Type B pancreatic cell (in vitro differentiated cells): ENCODE data around the gene SERPINB5. TPM values are rescaled to one million over a fixed set of nuclear protein-coding genes. Genes with fewer than 3 reads are reported as not detected.

Experiments used
- DNase-seq: peaks from one replicate; pipeline ENCODE4 v3.0.0; 2021; ENCODE audit warnings: mixed read lengths; ENCODE audit not compliant: unreplicated experiment; ENCODE audit errors: extremely low spot score
- H3K27ac Mint-ChIP-seq: 2 replicates; pipeline ENCODE4 v1.8.0; 2021; ENCODE audit warnings: mild to moderate bottlenecking, mixed read lengths
- H3K27me3 Mint-ChIP-seq: 2 replicates; pipeline ENCODE4 v1.8.0; 2021; ENCODE audit warnings: mixed read lengths
- H3K36me3 Mint-ChIP-seq: 2 replicates; pipeline ENCODE4 v1.8.0; 2021; ENCODE audit warnings: mixed read lengths
- H3K4me1 Mint-ChIP-seq: one replicate; pipeline ENCODE4 v1.8.0; 2021; ENCODE audit warnings: mixed read lengths; ENCODE audit not compliant: unreplicated experiment
- H3K4me3 Mint-ChIP-seq: 2 replicates; pipeline ENCODE4 v1.8.0; 2021; ENCODE audit warnings: mild to moderate bottlenecking, mixed read lengths
- H3K9me3 Mint-ChIP-seq: 2 replicates; pipeline ENCODE4 v1.8.0; 2021; ENCODE audit warnings: mixed read lengths
- total RNA-seq: library from RNA; stranded (reverse); gene quantifications from 2 replicates; pipeline ENCODE4 v1.2.1, GENCODE V29; 2021; ENCODE audit warnings: low replicate concordance
- TF ChIP-seq, protein P1 (sequence below): fragments of 200-600 bp; sonication (generic); conservative IDR thresholded peaks from 2 replicates; pipeline ENCODE4 v1.5.0; 2021; ENCODE audit warnings: antibody characterized with exemption, mild to moderate bottlenecking

SERPINB5 gene
- total RNA-seq, 1 donor from 2014 or later = 1.4 TPM

DNA sequence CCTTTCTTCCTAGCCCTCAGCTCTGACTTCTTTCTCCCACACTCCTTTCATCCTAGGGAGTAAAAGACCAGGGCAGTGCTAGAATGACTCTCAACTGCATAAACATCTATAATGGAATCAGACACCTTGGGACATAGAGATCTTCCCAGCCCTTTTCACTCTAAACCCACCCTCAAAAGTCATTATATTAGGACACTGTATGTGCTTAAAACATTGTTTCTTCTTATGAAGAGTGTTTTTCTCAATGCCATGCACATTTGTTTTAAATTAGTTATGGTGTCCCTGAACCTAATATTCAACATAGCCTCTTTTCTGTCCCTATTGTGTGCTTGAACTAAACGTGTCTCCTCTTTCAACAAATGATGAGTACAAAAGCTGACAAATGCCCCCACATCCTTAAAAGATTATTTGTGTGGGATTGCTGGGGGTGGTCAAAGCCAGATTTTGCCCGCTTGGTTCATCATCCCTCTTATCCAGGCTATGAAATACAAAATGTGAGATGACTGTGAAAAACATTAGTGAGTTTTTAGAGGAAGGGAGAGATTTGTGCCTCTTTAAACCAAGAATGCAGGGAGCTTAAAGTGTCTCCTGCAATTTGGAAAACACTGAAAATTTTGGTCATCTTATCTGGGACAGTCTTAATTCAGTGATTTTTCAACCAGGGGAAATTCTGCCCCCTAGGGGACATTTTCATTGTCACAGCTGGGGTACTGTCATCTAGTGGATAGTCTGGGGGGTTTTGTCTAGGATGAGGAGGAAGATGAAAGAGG, 29.0 kb downstream of the SERPINB5 start:
- H3K36me3 Mint-ChIP-seq = no peaks in the 10 kb centered on the region
- no peaks in the 10 kb centered on the region for H3K9me3 Mint-ChIP-seq
- no peak overlapping the region for H3K27ac Mint-ChIP-seq
- no peak for DNase-seq
- H3K4me3 Mint-ChIP-seq = no peak overlapping the region
- peaks cover 5% of the 10 kb centered on the region for H3K4me1 Mint-ChIP-seq
- TF ChIP-seq, protein P1, sequence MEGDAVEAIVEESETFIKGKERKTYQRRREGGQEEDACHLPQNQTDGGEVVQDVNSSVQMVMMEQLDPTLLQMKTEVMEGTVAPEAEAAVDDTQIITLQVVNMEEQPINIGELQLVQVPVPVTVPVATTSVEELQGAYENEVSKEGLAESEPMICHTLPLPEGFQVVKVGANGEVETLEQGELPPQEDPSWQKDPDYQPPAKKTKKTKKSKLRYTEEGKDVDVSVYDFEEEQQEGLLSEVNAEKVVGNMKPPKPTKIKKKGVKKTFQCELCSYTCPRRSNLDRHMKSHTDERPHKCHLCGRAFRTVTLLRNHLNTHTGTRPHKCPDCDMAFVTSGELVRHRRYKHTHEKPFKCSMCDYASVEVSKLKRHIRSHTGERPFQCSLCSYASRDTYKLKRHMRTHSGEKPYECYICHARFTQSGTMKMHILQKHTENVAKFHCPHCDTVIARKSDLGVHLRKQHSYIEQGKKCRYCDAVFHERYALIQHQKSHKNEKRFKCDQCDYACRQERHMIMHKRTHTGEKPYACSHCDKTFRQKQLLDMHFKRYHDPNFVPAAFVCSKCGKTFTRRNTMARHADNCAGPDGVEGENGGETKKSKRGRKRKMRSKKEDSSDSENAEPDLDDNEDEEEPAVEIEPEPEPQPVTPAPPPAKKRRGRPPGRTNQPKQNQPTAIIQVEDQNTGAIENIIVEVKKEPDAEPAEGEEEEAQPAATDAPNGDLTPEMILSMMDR = peak; percentile 67
- no peaks in the 10 kb centered on the region for H3K27me3 Mint-ChIP-seq

DNA sequence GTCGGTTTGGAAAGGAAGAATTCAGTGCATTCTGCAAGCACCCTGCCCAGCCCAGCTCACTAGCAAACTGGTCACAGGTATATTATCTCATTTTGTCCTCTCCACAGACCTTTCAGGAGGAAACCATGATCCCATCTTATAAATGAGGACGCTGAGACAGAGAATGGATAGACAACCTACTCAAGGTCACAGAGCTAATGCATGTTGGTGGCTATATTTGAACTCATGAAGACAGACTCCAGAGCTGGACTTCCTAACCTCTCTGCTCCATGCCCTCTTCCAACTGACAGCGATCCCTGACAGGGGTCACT, 29.5 kb downstream of the SERPINB5 start:
- Mint-ChIP-seq H3K4me1 (peaks cover 5% of the 10 kb centered on the region), H3K27ac (no peak overlapping the region), H3K9me3 (peaks cover under 1% of the 10 kb centered on the region), H3K4me3 (no peak overlapping the region), H3K27me3 (no peaks in the 10 kb centered on the region), H3K36me3 (no peaks in the 10 kb centered on the region)
- no peak for DNase-seq
- TF ChIP-seq, protein P1 = peak; percentile 6

DNA sequence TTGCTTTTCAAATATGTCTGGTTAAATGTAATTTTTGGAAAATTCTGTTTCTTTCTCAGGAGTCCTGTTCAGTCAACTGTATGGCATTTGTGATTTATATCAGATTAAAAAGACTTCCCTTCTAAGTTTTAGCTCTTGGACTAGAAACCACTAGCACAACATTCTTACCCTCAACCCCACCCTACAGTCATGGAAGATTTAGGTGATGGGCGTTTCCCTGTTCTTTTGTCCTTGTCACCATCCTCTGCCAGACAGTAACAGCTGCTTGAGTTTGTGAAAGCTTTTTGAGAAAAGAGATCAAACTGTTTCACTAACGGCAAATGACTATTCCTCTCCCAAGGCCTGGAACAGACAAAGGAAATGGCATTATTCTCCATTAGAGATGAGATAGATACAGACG, 31.8 kb downstream of the SERPINB5 start:
- H3K4me3 Mint-ChIP-seq = peak overlapping the region; percentile 39
- TF ChIP-seq, protein P1 = no peak

DNA sequence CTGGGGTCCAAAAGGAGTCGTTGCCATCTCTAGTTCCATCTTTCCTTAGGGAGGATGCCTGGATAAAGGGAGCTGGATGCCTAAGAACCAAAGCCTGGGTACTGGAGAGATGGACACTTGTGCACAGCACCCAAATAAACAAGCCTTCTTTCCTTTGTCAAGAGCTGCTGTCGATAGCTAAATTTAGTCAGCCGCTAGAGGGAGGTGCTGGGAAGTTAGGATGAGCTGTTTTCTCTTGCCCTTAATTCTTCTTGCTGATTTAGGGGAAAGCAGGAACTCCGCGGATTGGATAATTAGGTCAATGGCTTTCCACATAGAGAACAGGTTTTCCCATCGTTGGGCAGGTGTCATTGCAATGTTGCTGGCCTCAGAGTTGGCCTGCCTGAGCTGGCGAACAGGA, 34.5 kb downstream of the SERPINB5 start:
- H3K36me3 Mint-ChIP-seq = no peaks in the 10 kb centered on the region
- H3K9me3 Mint-ChIP-seq = peaks cover 6% of the 10 kb centered on the region
- H3K4me1 Mint-ChIP-seq = peaks cover 13% of the 10 kb centered on the region
- H3K27me3 Mint-ChIP-seq = peaks cover 2% of the 10 kb centered on the region
- H3K4me3 Mint-ChIP-seq = no peak overlapping the region
- no peak for DNase-seq
- peak overlapping the region; percentile 50 for H3K27ac Mint-ChIP-seq
- TF ChIP-seq, protein P1 = peak; percentile 74

More for the DNA sequence above, 31.8 kb downstream of the SERPINB5 start:
- peaks cover 5% of the 10 kb centered on the region for H3K4me1 Mint-ChIP-seq
- H3K27ac Mint-ChIP-seq = peak overlapping the region; percentile 95
- peaks cover 2% of the 10 kb centered on the region for H3K27me3 Mint-ChIP-seq
- peaks cover 6% of the 10 kb centered on the region for H3K9me3 Mint-ChIP-seq
- no peaks in the 10 kb centered on the region for H3K36me3 Mint-ChIP-seq
- DNase-seq = no peak

DNA sequence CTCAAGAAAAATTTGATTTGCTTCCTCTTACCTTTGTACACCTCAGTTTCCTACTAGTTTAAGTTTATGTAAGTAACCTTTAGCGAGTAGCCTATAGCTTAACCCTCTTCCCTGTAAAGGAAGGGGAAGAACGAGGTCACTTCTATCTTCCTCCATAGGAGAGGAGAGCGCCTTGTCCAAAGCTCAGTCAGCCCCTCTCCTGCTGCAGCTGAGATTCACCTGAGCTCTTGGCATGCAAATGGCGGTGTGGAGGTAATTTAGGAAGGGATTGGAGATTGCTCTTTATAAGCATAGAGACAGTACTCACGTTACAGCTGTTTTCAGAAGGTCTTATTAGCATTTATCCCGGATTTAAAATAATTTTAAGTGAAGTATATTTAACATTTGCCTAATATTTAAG, 37.6 kb downstream of the SERPINB5 start:
- no peak overlapping the region for H3K4me3 Mint-ChIP-seq
- H3K4me1 Mint-ChIP-seq = peaks cover 14% of the 10 kb centered on the region
- peaks cover 6% of the 10 kb centered on the region for H3K9me3 Mint-ChIP-seq
- H3K27ac Mint-ChIP-seq = no peak overlapping the region
- H3K36me3 Mint-ChIP-seq = no peaks in the 10 kb centered on the region
- TF ChIP-seq, protein P1 = no peak
- H3K27me3 Mint-ChIP-seq = peaks cover 2% of the 10 kb centered on the region
- DNase-seq = no peak
